Brain microvascular endothelial cell (primary cell): ENCODE results near the gene RSPH9.

ENCODE experiments used
- DNase-seq: peaks from one replicate; pipeline ENCODE4 v3.0.0-alpha.2; 2020
- H3K27ac ChIP-seq: fragments of 250-450 bp; sonication (Bioruptor Pico); 2 replicates; pipeline ENCODE4 v1.5.1; 2020; ENCODE audit warnings: mild to moderate bottlenecking, moderate library complexity
- H3K27me3 ChIP-seq: fragments of 250-450 bp; sonication (Bioruptor Pico); replicated peaks from 2 replicates; pipeline ENCODE4 v1.5.1; 2020; ENCODE audit warnings: mild to moderate bottlenecking
- H3K36me3 ChIP-seq: fragments of 250-450 bp; sonication (Bioruptor Pico); replicated peaks from 2 replicates; pipeline ENCODE4 v1.5.1; 2020; ENCODE audit warnings: mild to moderate bottlenecking
- H3K4me3 ChIP-seq: 2 replicates; pipeline ENCODE4 v1.5.1; 2011; ENCODE audit warnings: low read depth, mild to moderate bottlenecking, control low read depth, low read length, moderate library complexity
- CTCF ChIP-seq: IDR thresholded peaks from 2 replicates; pipeline ENCODE4 v1.5.1; 2011; ENCODE audit warnings: low read depth, mild to moderate bottlenecking, moderate library complexity, low read length, control low read depth, inconsistent platforms; ENCODE audit errors: missing control alignments
- in situ Hi-C: cut with HindIII; loops from 2 replicates; pipeline ENCODE4 v1.10.0; 2017; ENCODE audit warnings: low sequenced_read_pairs, low pct_ligation_motif_present

RSPH9 gene

GRCh38 chr6:43682724-43683429 lies 38.0 kb downstream of the RSPH9 start:
- H3K27me3 ChIP-seq: no peaks in the 10 kb centered on the region
- H3K36me3 ChIP-seq: peaks cover 22% of the 10 kb centered on the region
- in situ Hi-C loops: no loop called here
- no peak for DNase-seq
- TF ChIP-seq CTCF: no peak
- no peak overlapping the region for H3K27ac ChIP-seq
- H3K4me3 ChIP-seq: no peak overlapping the region

GRCh38 chr6:43683708-43684455 lies 39.0 kb downstream of the RSPH9 start:
- H3K27me3 ChIP-seq: no peaks in the 10 kb centered on the region
- no peak overlapping the region for H3K4me3 ChIP-seq
- DNase-seq: no peak
- H3K27ac ChIP-seq: no peak overlapping the region
- TF ChIP-seq CTCF: no peak
- in situ Hi-C loops: no loop called here
- H3K36me3 ChIP-seq: peaks cover 13% of the 10 kb centered on the region

GRCh38 chr6:43687079-43687436 lies 42.2 kb downstream of the RSPH9 start:
- H3K27ac ChIP-seq: peak overlapping the region; percentile 47
- in situ Hi-C loops: no loop called here
- peak overlapping the region; percentile 90 for H3K4me3 ChIP-seq
- no peak for DNase-seq
- no peaks in the 10 kb centered on the region for H3K36me3 ChIP-seq
- no peak for TF ChIP-seq CTCF
- H3K27me3 ChIP-seq: no peaks in the 10 kb centered on the region

DNA sequence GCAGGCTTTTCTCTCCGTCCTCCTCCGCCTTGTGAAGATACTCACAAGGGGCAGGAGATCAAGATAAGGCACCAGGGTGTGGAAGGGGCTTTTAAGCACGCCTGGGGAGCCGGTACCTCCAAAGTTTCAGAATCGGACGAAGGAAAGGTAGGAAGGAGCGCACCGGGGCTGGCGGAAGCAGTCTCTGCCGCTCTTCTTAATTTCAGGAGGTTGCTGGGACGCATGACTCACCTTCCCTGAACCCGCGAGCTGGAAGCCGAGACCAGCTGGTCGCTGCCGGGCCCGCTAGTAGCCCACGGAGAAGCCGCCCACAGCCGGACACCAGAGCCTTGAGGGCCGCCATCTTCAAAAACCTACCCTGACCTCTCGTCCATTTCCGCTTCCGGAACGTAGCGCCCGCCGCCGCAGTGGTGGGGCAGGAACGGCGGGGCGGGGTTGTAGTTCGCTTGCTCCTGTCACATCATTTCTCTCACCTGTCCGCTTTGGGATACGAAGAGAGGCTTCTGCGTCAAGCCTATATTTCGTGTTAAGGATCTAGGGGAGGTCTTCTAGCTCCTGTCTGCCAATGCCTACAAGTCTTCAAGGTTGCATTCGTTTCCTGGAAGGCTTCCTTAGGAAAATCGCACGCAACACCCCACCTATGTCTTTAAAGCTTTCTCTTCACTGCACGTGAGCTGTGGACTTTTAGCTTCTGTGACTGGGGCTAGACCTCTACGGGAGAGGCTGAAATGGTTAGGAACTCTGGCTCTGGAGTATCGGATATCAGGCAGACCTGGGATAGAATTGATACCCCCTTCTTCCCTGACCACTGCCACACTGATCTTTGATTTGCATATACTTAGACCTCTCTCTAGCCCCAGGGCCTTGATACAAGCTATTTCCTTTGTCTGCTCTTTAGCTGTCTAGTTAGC lies 42.9 kb downstream of the RSPH9 start, which contains the start of gene MRPS18A:
Gene MRPS18A (minus strand): TSS at position 355 of the 911 bp plus-strand sequence. CDS start 12 bp downstream, at position 343.
- peak; percentile 76 for DNase-seq
- in situ Hi-C loops: no loop called here
- no peaks in the 10 kb centered on the region for H3K36me3 ChIP-seq
- no peaks in the 10 kb centered on the region for H3K27me3 ChIP-seq
- TF ChIP-seq CTCF: no peak
- peak within 1 kb of the TSS; percentile 47 for H3K27ac ChIP-seq
- H3K4me3 ChIP-seq: peak within 1 kb of the TSS; percentile 90

DNA sequence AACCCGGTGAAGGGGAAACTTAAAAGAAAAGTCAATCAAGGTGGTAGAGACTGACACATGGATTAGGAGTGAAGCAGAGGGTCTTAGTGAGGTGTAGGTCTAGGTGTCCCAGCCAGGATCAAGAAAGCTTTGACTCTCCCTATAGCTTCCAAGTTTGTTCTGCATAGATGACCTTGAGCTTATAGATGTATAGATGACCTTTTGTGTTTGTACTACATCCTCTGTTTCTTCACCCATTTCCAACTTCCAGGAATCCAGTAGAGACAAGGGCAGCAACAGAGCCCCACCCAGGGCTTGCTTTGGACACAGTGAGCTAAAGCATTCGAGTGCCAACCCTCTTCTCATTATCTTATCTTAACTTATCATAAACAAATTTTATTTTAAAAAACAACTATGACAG lies 44.6 kb downstream of the RSPH9 start:
- H3K27me3 ChIP-seq: no peaks in the 10 kb centered on the region
- no peak for DNase-seq
- H3K36me3 ChIP-seq: no peaks in the 10 kb centered on the region
- no peak overlapping the region for H3K27ac ChIP-seq
- TF ChIP-seq CTCF: no peak
- in situ Hi-C loops: no loop called here
- H3K4me3 ChIP-seq: no peak overlapping the region
